ENCODE measurements around the gene TMEM106C.

Gene TMEM106C

DNA sequence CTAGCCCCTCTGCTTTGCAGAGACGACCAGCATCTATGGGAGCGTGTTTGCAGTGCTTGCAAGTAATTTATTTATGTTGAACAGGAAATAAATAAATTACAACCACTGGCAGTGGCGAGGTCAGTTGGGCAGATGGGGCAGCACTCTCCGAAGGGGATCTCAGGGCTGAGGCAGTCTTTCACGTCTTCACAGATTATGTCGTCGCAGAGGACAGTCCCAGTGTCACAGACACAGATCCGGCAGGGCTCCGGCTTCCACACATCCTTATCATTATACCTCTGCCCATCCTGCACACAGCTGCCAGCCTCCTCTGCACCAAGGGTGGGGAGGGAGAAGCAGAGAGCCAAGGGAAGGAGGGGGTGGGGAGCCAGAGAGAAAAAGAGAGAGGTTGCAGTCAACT lies 36.4 kb downstream of the TMEM106C start:
- no peak for DNase-seq

DNA sequence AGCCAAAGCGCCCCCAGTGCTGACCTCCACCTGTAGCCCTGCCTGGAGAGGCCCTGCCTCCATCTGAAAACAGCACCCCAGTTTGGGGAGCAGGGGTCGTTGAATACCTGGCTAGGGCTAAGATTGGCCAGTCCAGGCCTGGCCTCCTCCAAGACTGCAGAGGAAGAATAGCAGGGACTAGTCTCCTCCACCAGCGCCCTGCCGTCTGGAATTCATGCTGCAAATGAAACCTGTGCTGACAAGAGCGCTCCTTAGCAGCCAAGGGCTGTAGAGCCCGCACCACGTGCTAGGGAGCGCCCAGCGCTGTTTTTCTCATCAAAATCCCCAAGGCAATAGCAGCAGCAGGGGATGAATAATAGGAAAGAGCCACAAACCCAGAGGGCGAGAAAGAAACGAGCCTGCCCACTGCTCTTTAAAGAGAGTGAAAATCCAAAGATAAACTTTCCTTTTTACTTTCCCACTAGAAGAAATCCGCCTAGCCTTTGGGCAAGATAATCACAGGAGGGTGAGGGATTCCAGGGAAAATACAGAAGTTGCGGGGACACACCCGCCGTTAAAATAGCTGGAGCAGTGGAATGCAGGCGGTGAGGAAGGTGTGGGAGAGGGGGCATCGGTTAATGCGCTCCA lies 37.6 kb downstream of the TMEM106C start:
- no peak for DNase-seq

DNA sequence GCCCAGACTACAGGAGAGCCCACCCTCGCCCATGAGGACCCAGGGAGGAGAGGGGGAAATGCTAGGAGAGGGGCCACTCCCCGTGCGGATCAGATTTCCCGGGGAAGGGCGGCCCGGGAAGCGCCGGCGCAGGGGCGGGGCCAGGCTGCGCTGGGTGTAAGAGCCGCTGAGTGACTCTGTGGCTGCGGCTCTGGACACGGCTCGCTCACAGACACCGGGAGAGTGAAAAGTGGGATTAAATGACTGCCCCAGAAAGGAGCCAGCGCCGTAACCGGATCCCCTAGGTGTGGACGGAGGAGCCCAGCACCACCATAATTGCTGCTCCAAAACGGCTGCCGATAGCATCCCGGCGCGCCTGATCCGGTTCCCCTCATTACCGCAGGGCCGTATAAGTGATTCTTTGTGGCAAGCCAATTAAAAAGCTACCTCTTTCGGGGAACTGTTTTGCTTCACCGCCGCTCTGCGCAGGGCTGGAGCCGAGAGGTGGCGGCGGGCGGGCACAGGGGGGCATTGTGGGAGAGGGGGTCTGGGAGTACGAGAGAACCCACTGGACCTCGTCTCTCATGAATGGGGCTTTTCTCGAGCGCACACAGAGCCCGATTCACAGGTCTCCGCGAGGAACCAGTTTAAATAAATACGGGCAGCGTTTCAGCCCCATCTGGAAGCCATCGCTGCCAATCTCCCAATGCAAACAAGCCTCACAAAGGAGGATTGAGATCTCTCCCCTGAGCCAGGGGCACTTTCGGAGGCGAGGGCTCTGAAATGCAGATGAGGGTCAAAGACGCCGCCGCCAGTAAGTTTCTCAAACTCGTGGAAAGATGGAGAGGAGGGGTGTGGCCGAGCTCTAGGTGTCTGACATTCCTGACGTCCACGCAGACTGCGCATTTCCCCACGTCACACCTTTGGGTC lies 38.4 kb downstream of the TMEM106C start:
- no peak for DNase-seq

DNA sequence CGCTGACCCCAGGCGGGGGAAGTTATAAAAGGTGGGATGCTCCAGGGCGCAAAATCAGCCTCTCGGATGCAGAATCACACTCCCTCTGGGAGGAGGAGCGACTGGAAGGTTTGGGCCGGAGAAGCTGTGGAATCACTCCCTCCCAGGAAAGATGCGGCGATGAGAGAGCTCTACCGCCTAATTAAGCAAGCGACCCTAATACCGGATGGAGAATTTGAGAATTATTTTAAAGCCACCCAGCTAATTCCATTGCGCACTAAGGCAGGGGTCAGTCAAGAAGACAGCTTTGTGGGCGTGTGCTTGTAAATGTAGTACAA lies 39.0 kb downstream of the TMEM106C start:
- DNase-seq: no peak

DNA sequence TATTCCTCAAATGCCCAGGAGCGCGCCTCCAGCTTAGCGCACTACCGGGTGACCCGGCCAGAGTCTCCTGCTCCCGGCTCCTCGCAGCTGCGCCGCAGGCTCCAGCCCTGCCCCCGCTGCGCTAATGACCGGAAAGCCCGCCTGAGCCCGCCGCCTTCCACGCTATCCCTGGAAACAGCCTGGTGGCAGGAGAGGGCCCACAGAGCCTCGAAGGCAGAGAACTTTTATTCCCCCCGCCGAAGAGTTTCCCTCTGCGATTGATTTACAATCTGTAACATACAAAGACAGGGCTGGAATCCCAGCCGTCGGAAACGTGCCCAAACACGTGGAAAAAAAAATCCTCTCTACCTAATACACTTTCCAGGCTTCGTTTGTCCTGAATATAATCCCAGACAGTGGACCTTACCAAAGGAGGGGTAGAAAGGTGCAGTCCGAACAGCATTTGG lies 39.4 kb downstream of the TMEM106C start:
- DNase-seq: no peak

DNA sequence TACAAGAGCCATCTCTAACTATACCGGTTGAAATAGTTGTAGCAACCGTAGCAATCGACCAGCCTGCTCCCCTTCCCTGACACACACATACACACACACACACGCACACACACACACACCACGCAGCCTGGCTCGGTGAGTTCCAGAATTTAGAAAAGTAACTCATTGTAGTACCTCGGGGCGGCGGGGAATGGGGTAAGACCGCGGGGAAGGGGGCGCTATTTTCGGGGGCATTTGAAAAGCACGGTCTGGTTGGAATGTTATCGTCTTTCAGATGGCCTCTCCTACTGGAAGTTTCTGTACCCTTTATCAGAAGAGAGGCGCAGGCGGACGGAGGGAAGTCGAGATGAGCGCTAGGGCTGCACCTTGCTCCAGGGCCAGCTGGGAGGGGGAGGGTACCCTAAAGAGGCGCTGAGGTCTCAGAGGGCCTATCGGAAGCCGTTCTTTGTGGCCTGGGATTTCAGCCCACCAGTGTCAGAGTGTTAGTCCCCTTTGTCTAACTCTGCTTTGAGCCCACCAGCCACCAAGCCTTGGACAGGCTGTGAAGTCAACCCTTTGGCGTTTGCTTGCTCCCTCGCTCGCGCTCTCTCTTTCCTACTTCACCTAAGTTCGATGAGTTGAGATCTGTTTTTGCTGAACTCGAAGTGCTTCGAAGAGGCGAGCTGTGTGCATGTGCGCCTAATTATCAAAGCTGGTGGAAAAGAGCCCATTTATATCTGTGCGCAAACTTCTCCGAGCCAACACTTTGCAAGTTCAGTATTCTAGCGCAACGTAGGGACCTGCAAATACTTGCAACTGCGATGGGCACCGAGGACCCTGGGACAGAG lies 40.0 kb downstream of the TMEM106C start:
- no peak for DNase-seq

DNA sequence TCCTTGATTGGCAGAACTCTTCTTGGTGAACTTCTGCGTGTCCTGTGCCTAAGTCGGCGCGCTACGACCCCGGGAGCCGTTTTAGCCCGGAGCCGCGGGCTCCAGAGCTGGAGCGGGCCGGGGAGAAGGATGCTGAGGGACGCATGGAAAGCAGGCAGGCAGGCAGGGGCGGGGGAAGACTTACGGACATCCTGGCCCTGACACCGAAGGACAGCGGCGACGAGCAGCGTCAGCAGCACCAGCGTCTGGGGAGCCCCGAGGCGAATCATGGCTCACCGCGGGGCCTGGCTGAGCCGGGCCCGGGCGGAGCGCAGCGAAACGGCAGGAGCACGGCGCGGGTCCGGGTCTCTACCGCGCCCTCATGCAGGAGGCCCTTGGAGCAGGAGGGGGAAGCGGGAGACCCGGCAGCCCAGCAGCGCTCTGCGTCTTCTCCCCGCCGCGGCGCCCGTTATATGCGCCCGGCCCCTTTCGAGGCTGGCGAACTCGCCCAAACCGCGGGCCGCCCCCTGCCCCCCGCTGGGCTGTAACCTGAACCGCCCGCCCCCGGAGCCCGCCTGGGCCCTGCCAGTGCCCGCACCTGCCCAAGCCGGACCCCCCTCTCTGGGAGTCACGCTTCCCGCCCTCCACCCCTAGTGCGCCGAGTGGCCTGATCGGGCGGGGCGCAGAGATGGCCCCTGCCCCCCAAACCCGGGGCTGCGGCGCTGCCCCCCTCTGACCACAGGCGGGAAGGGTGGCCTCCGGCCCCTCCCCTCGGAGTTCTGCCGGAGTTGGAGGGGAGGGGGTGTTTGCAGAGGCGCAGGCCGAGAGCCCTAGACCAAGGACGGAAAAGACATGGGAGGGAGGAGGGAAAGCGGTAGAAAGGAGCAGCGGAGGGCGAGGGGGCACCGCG lies 40.9 kb downstream of the TMEM106C start, which contains the start of gene COL2A1:
TSS of gene COL2A1 (minus strand) at position 424 of the 889 bp plus-strand sequence. CDS start at position 269, 155 bp downstream.
- DNase-seq: no peak

GRCh38 chr12:48005001-48005749 lies 41.8 kb downstream of the TMEM106C start:
- DNase-seq: no peak

DNA sequence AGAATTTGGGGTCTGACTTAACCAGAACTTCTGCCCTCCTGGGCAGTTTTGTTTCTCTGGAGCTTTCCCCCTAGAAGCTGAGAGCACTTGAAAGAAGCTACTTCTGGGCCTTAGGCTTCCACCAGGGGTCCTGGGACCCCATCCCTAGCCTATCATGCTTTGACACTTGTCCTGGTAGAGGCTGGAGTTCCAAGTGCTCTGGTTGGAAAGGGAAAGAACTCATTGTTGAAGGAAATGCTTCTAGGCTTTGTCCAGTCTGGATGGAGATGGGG lies 42.3 kb downstream of the TMEM106C start:
- no peak for DNase-seq

DNA sequence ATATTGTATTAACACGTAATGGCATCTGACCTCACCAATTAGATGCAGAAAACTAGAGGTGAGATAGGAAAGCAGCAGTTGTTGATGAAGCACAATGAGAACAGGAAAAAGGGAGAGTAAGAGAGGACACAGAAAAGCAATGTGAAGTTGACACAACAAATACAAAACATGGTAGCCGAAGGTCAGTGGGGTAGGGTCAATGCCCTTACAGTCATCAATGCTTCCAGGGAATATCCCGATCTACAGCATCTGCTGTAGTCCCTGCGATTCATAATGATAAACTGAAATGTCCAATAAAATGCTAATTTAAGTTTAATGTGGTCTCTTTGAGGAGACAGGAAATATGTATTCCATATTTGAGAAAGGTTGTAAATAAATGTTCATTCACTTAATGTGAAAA lies 43.8 kb downstream of the TMEM106C start:
- DNase-seq: no peak

DNA sequence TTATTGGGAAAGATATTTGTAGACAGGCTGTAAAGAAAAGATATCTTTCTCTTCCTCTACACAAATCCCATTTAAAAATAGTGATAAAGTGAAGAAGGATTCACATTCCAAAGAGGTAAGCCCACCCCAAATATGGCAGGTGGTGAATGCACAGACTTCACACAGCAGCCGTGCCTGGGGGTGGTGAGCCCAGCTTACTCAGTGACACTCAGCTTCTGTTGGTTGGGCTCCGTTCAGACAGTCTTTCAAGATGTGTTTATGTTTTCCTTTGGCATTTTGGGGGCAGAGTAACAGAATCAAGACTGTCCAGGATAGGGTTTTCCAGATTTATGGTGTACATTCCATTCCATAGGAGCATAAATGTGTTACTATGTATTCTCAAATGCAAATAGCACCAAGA lies 45.0 kb downstream of the TMEM106C start:
- no peak for DNase-seq

- no peak for DNase-seq
Measured at GRCh38 chr12:48008950-48009349, 45.6 kb downstream of the TMEM106C start.

DNA sequence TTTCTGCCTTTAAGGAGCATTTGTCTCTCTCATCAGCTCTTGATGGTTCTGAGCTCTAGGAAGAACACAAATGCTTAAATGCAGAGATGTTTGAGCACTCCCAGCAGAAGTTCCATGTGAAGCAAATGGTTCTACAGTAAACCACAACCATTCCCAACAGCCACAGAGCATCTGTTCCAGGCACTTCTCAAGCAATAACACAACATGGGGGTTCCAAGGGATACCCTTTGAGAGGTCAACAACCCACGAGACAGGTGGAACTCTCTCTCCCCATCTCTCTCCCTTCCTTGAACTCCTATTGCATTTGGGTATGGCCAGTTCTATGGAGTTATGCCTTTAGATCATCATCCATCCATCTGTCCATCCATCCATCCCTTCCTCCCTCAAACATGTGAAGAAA lies 46.1 kb downstream of the TMEM106C start:
- DNase-seq: no peak

GRCh38 chr12:48010366-48010970 lies 47.1 kb downstream of the TMEM106C start:
- no peak for DNase-seq

DNA sequence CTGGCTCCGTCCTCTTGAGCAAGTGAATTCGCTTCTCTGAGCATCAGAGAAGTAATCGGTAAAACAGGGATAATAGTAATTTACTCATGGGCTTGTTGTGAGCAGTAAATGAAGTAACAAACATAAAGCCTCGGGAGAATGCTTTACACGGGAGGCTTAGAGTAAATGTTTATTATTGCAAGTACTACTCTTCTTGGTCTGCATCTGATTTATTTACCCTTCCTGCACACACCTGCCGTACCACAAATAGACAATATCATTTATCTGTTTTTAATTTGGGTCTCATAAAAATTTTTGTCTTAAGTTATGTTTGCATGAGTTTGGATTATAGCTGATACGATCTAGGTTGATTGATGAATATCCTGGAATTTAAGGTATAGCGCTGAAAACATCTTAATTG lies 48.7 kb downstream of the TMEM106C start:
- DNase-seq: no peak

DNA sequence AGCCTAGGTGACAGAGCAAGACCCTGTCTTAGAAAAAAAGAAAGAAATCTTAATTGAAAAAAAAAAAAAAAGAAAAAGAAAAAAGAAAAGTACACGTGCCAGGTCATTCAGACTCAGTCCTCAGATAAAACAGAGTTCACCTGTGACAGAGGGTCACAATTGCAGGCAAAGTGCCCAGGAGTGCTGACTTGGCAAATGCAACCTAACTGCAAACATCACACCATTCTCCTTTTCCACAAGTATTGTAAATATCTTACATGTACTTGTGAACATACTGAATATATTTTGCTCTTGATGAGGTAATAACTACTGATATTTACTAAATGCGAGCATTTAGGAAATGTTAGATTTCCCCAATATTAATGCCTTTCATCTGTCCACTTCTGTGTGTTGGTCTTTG lies 49.9 kb downstream of the TMEM106C start:
- DNase-seq: no peak

DNA sequence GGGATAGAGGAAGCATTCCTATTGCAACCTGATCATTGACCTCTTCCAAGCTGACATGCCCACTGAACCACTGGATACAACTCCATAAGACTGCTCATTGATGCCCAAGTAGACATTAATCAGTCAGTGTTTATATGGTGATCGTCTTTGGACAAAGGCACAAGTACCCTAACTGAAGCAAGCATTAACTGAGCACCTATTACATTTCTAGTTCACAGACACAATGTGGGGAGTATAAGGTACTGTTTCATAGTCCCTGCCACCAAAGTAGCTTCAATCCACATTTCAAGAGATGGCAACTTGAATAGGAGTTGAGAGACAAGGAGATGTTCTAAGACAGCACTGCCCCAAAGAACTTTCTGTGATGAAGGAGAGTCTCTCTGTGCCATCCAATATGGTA lies 51.7 kb downstream of the TMEM106C start:
- DNase-seq: no peak

DNA sequence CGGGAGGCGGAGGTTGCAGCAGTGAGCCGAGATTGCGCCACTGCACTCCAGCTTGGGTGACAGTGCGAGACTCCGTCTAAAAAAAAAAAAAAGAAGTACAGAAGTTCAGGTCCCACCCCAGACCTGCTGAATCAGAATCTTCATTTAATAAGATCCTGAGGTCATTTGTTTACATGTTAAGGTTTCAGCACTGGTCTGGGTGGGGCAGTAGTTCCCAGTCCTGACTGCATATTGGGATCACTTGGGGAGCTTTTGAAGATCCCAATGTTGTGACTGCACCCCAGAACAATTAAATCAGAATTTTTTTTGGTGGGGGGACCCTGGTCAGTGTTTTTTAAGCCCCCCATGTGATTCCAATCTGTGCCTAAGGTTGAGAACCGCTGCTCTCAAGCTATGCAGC lies 52.6 kb downstream of the TMEM106C start:
- no peak for DNase-seq

DNA sequence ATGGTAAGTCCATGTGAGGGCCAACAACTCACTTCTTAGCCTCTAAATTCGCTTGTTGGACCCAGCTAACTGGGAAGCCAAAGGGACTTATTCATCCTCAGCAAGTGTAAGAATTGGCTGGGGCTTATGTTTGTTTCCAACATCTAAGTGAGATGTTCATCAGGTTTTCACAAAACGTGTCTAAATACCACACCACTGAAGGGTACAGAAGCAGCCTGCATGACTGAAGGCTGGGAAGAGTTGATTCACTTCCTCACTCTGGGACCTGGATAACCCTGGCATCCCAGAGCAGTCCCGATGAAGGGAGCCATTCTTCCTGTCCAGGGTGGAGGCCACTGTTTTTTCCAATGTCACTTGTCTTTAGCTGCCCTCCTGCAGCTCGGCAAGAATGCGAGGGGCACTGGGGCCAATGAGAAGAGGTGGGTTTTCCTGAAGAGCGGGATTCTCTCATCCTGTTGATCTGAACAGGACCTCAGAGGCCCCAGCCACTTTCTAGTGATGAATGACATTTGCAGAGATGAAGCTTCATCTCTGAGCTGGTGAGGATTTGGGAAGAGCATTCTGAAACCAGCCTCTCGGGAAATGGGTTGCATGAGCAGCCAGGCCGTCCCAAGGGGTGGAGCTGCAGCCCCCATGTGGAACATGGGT lies 53.1 kb downstream of the TMEM106C start:
- no peak for DNase-seq

- DNase-seq: no peak
Measured at GRCh38 chr12:48017496-48017895, 54.1 kb downstream of the TMEM106C start.
